AML-193 (cell line): Measurements from ENCODE around the gene WIPI1.

Experiments
- DNase-seq, 2 experiments: peaks; one replicate each; lab custom pipeline; 2025; lab: John Stamatoyannopoulos, UW

The WIPI1 gene

GRCh38 chr17:68460715-68461114, 3.4 kb upstream of the WIPI1 start:
- no peak for DNase-seq

DNA sequence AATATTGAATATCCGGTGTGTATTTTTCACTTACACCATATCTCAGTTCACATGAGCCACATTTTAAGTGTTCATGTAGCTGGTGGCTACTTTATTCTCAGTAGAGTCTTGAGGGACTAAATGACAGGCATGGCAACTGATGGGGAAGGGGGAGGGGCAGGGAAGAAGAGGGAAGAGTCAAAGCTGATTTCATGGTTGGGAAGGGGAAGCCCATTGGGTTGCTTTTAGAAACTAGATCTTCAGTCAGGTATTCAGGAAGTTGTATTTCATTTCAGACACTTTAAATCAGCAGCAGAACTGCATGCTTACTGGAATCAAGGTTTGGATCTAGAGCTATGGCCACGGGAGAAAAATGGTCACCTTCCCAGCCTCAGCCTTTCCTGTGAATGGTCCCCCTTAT, 2.9 kb upstream of the WIPI1 start:
- no peak for DNase-seq

GRCh38 chr17:68459037-68459639, 1.8 kb upstream of the WIPI1 start:
- no peak for DNase-seq

DNA sequence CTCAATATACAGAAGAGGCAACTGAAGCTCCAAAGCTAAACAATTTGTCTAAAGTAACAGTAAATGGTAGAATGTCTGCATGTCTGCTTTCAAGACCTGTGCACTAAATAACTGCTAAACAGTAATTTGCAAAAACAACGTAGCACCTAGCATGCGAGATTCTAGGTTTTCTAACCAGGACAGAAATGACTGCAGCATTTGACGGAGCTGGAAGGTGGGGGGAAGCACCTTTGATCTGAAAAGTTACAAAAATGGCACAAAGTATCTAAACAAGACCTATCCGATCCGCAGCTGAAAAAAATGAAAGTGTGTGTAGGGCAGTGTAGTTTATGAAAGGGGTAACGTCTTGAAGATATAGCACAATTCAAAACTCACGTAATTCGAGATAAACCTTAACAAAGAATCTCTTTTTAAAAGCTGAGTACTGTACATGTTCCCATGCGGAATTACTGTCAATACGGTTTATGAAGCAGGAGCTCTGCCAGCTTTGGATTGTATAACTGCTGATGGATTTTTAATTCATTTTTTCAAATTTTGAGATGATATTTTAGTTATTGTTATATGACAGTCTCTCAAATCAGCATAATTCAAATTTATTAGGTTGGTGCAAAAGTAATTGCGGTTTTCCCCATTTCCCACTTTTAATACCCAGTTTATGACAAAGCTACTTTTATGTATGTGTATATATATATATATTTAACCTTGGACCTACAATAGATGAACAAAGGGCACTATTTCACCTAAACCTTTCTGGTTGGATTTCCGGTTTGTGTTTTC, 1.2 kb upstream of the WIPI1 start:
- no peak for DNase-seq

DNA sequence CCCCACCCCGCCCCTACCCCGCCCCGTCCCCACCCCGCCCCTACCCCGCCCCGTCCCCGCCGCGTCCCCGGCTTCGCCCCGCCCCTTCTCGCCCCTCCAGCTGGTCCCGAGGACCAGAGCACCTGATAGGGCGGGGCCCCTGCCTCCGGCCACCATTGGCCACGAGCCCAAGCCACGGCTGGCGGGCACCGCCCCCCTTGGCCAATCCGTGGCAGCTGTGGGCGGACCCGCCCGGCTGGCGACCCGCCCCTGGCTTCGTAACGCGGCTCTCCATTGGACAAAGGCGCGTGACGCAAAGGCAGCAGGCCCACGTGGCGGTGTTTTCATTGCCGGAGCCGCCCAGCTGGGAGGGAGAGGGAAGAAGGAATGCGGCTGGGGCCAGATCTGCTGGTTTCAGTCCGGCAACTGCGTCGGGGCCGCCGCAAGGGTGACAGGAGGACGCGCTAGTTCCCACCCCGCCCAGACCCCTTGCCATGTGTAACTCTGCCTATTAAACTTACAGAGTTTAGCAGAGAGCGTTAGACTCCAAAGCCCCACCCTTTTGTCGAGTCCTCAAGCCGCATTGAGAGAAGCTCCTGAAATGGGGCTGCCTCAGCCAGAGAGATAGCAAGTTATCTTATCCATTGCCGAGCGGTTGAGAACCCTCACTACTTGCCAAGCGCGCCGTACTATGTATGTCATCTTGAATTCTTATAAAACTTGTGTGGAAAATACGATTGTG, 403 bp upstream of the WIPI1 start:
- DNase-seq, result peak; percentile 96 to 97

- no peak for DNase-seq
Observed at GRCh38 chr17:68456339-68457167, 743 bp downstream of the WIPI1 start.

DNA sequence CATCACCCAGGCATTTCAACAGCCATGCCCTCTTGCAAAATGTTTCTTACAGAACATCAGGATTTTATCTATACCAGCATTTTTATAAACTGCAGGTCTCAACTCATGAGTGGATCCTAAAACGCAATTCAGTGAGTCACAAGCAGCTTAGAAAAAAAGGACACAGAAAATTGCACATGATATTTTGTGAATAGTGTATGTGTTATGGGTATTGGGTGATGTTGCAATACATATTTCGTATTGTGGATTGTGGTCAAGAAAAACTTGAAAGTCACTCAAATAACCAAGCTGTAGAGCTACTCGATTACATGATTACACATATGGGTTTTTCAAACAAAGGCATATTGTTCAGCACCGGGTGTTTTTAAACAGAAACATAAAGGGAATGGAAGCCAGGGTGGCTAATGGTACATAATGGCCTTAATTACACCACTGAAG, 1.4 kb downstream of the WIPI1 start:
- DNase-seq, result peak; percentile 93 to 94

- DNase-seq, result no peak
Observed at GRCh38 chr17:68453991-68454665, 3.2 kb downstream of the WIPI1 start.

DNA sequence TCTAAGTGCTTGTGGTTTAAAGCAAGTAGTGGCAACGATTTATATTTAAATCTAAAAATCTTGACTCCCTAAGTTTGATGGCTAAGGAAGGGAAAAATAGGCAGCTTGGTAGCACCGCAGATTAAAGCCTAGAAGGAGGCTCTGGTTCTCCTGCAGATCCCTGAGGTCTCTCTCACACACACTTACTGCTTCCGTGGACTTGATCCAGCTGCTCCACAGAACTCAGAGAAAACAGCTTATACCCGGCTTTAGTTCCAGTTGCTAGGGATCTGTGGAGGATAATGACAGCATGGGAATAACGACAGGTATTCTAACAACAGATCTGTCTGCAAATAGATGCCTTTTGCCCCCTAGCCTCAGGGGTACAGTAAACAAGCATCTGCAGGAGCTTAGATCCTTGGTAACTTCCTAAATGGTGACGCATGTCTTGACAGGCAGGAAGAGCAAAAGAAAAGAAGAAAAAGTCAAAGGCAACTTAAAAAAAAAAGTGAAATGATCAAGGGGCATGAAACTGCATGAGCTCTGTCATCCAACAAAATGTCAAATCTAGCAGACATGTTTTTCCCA, 4.5 kb downstream of the WIPI1 start:
- no peak for DNase-seq

- no peak for DNase-seq
Observed at GRCh38 chr17:68451670-68452354, 5.5 kb downstream of the WIPI1 start.

- no peak for DNase-seq
Observed at GRCh38 chr17:68450801-68451200, 6.5 kb downstream of the WIPI1 start.

DNA sequence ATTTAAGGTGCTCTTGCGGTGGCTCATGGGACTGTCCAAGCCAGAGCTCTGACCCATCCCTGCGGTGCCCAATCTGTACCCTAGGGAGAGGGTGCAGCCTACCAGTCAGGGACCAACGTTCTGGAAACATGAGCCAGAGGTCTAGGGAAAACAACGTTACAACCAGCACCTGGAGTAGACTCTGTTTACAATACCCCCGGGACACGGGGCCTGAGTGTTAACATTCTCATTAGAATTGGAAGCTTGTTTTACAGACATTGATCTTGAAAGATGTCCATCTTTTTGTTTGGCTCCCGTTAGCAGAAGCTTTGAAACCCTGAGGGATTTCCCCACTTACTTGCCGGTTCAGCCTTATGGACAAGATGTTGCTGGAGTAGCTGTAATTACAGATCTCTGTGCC, 6.9 kb downstream of the WIPI1 start:
- no peak for DNase-seq

DNA sequence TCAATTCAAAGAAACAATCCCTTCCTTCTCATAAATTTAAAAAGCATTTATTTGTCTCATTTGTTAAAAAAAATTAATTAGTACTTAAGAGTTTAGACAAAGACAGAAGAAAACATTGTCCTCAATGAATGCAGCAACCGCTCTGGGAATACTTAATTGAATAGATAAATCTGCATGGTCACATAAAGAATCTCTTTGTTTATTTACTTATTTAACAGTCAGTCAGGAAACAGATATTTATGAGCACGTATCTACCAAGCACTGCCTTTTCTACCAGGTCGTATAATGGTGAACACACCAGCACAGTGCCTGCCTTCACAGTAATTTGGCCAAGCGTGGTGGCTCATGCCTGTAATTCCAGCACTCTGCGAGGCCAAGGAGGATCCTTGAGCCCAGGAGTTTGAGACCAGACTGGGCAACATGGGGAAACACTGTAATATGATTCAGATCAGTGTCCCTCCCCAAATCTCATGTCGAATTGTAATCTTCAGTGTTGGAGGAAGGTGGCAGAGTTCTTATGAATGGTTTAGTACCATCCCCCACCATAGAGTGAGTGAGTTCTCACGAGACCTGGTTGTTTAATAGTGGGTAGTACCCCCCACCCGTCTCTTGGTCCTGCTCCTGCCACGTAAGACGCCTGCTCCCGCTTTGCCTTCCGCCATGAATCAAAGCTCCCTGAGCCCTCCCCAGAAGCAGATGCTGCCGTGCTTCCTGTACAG, 8.1 kb downstream of the WIPI1 start:
- no peak for DNase-seq

DNA sequence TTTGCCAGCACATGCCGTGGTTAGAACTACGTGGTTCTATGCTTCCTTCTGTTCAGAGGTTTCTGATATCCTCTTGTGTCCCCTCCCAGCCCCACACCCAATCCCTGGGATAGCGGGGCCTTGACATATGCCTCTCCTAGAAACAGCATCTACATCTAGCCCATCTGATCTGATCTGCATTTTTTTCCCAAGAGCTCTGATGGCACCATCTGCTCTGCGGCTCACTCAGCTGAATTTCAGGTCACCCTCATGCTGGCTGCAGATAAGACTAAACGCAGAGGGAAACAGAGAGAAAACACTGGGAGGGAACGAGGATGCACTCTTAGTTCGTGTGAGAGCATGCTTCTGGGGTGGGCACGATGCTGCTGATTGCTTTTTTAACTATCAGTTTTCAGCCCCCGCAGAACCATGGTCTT, 10.7 kb downstream of the WIPI1 start:
- no peak for DNase-seq

GRCh38 chr17:68445671-68446070, 11.6 kb downstream of the WIPI1 start:
- no peak for DNase-seq

DNA sequence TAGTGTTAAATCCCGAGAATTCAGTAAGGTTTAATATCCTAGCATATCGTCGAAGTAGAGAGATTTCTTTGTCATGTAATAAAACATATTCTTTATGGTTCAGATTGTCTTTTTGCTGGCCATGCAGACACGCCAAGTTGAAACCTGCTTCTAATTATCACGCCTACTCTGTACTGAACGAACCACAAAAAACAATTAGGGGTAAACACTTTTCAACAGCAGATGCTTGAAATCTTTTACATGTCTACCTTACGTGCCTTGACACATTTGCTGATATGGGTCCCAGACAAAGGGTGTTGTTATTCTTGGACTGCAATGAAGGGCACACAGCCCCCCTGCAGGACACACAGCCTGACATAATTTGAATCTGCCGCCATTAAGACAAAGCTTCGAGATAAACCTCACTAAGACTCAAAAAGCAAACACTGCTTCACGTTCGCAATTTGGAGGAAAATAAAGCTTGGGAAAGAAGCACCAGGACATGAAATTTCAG, 13.3 kb downstream of the WIPI1 start:
- no peak for DNase-seq

DNA sequence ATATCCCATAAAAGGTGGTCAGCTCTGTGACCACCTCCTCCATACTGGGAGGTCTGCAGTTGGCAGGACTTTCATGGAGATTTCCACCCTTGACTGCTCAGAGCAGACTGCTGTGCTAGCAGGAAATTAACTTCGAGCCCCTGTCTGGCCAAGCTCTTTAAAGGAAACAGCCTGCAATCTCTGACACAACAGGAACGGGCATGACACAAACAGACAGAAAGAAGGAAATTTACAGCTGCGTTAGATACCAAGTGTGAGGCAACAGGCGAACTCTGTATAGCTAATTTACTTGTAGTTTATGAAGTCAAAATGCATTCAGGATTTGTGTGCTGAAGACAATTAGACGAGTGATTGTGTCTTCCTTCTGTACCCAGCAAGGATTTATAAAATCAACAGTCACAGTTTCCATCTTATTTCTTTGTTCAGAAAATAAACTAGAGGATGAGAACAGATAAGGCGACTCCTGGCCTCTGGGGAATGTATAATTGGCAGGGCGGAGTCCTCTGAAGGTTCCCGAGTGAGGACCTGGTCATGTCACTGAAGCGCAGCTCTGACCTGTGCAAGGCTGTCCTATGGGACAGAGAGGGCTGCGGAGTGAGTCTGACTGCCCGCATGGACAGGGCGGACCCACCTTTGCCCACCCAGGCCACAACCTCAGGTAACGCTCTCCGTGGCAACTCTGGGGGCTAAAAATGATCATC, 16.1 kb downstream of the WIPI1 start:
- peak; percentile 77 to 80 for DNase-seq

DNA sequence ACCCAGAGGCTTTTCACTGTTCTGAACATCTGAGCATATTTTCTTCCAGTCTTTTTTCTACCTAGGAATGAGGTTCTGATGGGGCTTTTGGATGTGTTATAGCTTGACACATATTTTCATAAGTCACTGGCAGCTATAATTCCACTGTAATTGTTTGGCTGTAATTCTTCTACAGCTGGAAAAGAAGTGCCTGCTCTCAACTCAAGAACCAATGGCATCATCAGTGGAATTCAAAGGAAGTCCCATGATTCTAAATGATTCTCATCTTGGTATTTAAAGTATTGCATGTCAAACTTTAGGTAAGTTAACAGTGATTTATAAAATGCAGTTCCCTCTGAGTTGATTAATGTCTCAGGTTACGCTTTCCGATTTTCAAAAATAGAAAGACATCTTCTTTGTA, 16.8 kb downstream of the WIPI1 start:
- no peak for DNase-seq

DNA sequence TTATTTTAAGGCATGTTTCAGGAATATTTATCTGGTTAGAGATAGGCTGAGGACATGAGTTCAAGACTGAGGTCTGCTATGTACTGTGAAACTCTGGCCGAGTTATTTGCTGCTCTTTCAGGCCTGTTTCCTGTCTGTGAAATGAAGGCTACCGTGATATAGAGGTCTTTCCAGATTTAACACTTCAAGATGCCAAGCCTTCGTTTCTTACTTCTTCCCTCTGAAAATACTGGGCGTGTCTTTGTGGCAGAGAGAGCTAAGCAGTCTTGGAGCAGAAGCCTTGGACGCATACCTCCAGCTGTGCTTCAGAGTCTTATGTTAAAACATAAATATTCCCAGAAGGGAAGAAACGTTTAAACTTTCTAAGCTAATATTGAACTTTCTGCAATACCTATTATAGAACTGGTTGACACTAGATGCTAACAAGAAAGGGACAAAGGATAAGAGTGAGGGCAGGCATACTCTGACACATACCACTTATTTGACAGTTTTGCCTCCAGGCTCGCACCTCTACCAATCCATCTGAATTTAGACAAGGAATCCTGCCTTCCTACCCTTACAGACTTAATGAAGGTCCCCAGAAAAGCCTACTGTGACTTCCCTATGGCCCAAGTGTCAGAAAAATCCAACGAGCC, 17.5 kb downstream of the WIPI1 start:
- no peak for DNase-seq
